Adrenal gland (tissue), 12 donors: ENCODE measurements around the gene BCAS3. TPM values are rescaled to one million over a fixed set of nuclear protein-coding genes. Genes with fewer than 3 reads are reported as not detected.

Source experiments
- DNase-seq, 7 donors: peaks; one replicate each; pipeline ENCODE4 v3.0.0-alpha.2; 2019 to 2020
- H3K27ac ChIP-seq, 5 donors: fragments of 200-600 bp; sonication (generic) in 4 of 5; 1 replicate in 3 of 5; 2 replicates in 2 of 5; pipeline versions ENCODE4 v1.5.1 to v1.8.0; 2016 to 2020; ENCODE audit warnings: mild to moderate bottlenecking in 1 of 5
- H3K27me3 ChIP-seq: fragments of 200-600 bp; 2 replicates; pipeline ENCODE4 v1.8.0; 2021
- H3K36me3 ChIP-seq, 2 donors: fragments of 200-600 bp; replicated peaks in 1 of 2; 1 replicate in 1 of 2; 2 replicates in 1 of 2; pipeline versions ENCODE4 v1.5.1 to v1.8.0; 2018 to 2022
- H3K4me1 ChIP-seq, 2 donors: fragments of 200-600 bp; replicated peaks in 1 of 2; 1 replicate in 1 of 2; 2 replicates in 1 of 2; pipeline versions ENCODE4 v1.5.1 to v1.8.0; 2018 to 2021
- H3K4me3 ChIP-seq, 4 donors: fragments of 200-600 bp; sonication (generic) in 3 of 4; one replicate each; pipeline ENCODE4 v1.5.1; 2016 to 2018
- H3K9me3 ChIP-seq, 3 donors: fragments of 200-600 bp; sonication (generic) in 1 of 3; replicated peaks in 1 of 3; 1 replicate in 2 of 3; 2 replicates in 1 of 3; pipeline versions ENCODE4 v1.5.1 to v1.8.0; 2016 to 2021
- POLR2A ChIP-seq, 2 donors: fragments of 450-650 bp; IDR thresholded peaks; one replicate each; pipeline ENCODE4 v1.6.1; 2017; ENCODE audit warnings: antibody characterized with exemption in 2 of 2, mild to moderate bottlenecking in 2 of 2, moderate library complexity in 1 of 2
- WGBS, 4 donors: extraction: QIAGEN DNeasy Blood & Tissue Kit in 2 of 4; methylation state at CpG; one replicate each; pipeline versions ENCODE4 v1.1.5 to v1.1.7; 2013 to 2017; 5-methylcytosine and 5-hydroxymethylcytosine counted together
- intact Hi-C, 2 donors: fragments of 100-400 bp; cut with DNase I; formaldehyde crosslinking; loops; one replicate each; pipeline versions ENCODE4 v1.14.1 to v1.15.0; 2022 to 2023
- polyA plus RNA-seq, 3 donors: library from polyadenylated mRNA; stranded (reverse); fragments of 200-250 nt in 2 of 3; fragments of 350-450 nt in 1 of 3; fragmentation: Illumina TruSeq in 1 of 3; extraction: RNeasy Lipid Tissue Mini Kit (QIAGEN cat#74804) in 1 of 3; gene quantifications; one replicate each; pipeline ENCODE4 v1.2.3, GENCODE V29; 2013 to 2014
- total RNA-seq, 9 donors: library from RNA; depleted of rRNA in 4 of 9; stranded (reverse); fragments of >200 nt in 4 of 9; fragments of 120-200 nt in 1 of 9; fragmentation: NEBNext Ultra II Directional in 1 of 9; extraction: Animal tissue kit (Norgen Biotek cat#: 25700) in 1 of 9; gene quantifications; one replicate each; pipeline versions ENCODE4 v1.1.0 to v1.2.4, GENCODE V29; 2013 to 2023
- TF ChIP-seq, protein P1 (sequence below), 6 experiments: fragments of 450-650 bp in 4 of 6; fragments of 200-600 bp in 2 of 6; sonication (generic) in 1 of 6; IDR thresholded peaks; 1 replicate in 5 of 6; 2 replicates in 1 of 6; pipeline versions ENCODE4 v1.5.1 to v1.8.0; 2016 to 2021; ENCODE audit warnings: antibody characterized with exemption in 6 of 6, mild to moderate bottlenecking in 2 of 6, moderate library complexity in 1 of 6
- donor health status: healthy with polysubstance abuse.
- donor health status: Bipolar disorder and iron deficiency.
- donor health status: DM: yes; HTN: yes; CAD: no.
- donor health status: DM: no; HTN: no; CAD: no.
- donor health status: DM: no; HTN: no; CAD: no.
- donor health status: DM: yes; HTN: yes; CAD: no.

Gene BCAS3
- total and polyA plus RNA-seq, 12 donors, result 9.4 to 105 (median 29.0) TPM

DNA sequence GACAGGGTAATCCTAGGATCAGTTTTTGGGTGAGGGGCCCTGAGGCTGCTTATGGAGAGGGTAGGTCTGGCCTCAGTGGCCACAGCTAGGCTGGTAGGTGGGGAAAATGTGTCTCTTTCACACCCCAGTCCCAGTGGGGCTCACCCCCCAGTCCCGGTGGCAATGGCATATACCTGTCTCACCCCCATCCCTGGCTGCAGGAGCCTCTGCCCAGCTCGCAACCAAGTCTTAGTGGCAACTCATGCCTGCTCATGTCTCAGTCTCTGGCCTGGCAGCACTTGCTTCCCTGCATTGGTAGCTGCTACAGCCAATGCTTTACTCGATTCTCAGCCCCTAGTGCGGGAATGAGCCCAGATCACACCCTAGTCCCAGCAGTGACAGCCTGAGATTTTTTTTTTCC is 221.5 kb downstream of the BCAS3 start:
- 95 to 100% (median 99%) methylated on average over 3 to 4 of the region's 4 CpGs for WGBS, 4 donors
- Histone ChIP-seq H3K27ac (no peak overlapping the region), H3K36me3 (no peaks in the 10 kb centered on the region), H3K4me3 (no peak overlapping the region), H3K27me3 (no peaks in the 10 kb centered on the region), H3K9me3 (peaks cover 0 to 12% (median 0%) of the 10 kb centered on the region in 3 donors), H3K4me1 (no peaks in the 10 kb centered on the region)
- DNase-seq, result no peak
- intact Hi-C loops, result no loop called here
- TF ChIP-seq, protein P1, sequence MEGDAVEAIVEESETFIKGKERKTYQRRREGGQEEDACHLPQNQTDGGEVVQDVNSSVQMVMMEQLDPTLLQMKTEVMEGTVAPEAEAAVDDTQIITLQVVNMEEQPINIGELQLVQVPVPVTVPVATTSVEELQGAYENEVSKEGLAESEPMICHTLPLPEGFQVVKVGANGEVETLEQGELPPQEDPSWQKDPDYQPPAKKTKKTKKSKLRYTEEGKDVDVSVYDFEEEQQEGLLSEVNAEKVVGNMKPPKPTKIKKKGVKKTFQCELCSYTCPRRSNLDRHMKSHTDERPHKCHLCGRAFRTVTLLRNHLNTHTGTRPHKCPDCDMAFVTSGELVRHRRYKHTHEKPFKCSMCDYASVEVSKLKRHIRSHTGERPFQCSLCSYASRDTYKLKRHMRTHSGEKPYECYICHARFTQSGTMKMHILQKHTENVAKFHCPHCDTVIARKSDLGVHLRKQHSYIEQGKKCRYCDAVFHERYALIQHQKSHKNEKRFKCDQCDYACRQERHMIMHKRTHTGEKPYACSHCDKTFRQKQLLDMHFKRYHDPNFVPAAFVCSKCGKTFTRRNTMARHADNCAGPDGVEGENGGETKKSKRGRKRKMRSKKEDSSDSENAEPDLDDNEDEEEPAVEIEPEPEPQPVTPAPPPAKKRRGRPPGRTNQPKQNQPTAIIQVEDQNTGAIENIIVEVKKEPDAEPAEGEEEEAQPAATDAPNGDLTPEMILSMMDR (IDR thresholded peaks at IDR 0.05), result no peak
- TF ChIP-seq POLR2A (IDR thresholded peaks at IDR 0.05), result no peak

DNA sequence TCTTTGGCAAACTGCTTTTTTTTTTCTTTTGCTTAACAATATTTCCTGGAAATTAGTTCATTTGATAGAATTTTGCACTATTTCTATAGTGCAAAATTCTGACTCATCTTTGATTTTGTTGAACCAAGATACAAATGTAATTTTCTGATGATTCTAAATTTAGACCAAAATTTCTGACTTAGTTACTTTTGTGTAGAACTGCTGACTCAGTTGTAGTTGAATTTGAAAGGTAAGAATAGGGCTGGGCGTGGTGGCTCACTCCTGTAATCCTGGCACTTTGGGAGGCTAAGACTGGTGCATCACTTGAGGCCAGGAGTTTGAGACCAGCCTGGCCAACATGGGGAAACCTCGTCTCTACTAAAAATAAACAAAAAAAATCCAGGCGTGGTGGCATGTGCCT is 223.0 kb downstream of the BCAS3 start:
- no peaks in the 10 kb centered on the region for H3K27me3 ChIP-seq
- no peak overlapping the region for H3K4me3 ChIP-seq
- 87 to 92% (median 91%) methylated on average over 3 of the region's 3 CpGs for WGBS, 4 donors
- intact Hi-C loops, result no loop called here
- no peak overlapping the region for H3K27ac ChIP-seq
- peaks cover 0 to 12% (median 0%) of the 10 kb centered on the region in 3 donors for H3K9me3 ChIP-seq
- no peaks in the 10 kb centered on the region for H3K4me1 ChIP-seq
- DNase-seq, result no peak
- TF ChIP-seq POLR2A (IDR thresholded peaks at IDR 0.05), result no peak
- TF ChIP-seq, protein P1 (IDR thresholded peaks at IDR 0.05), result no peak
- H3K36me3 ChIP-seq, result no peaks in the 10 kb centered on the region

DNA sequence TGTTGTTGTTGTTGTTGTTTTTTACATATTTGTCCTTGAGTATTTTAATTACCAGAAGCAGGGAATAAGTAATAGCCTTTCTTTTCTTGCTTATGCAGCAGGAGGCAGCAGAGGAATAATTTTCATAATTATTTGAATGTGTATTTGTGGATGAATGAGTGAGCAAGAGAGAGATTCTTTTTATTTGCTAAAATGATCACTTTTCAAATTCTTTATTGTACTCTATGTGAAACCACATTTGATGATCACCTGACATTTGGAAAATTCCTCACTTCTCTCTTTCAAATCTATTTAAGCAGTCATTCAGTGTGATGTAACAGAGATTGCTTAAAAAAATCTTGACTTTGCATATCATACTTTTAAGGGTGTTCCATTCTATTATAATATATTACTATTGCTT is 223.6 kb downstream of the BCAS3 start:
- no peak for TF ChIP-seq POLR2A (IDR thresholded peaks at IDR 0.05)
- TF ChIP-seq, protein P1 (IDR thresholded peaks at IDR 0.05), result no peak
- H3K4me1 ChIP-seq, result no peaks in the 10 kb centered on the region
- H3K36me3 ChIP-seq, result no peaks in the 10 kb centered on the region
- H3K4me3 ChIP-seq, result no peak overlapping the region
- DNase-seq, result no peak
- peaks cover 0 to 12% (median 0%) of the 10 kb centered on the region in 3 donors for H3K9me3 ChIP-seq
- H3K27me3 ChIP-seq, result no peaks in the 10 kb centered on the region
- intact Hi-C loops, result no loop called here
- H3K27ac ChIP-seq, result no peak overlapping the region

DNA sequence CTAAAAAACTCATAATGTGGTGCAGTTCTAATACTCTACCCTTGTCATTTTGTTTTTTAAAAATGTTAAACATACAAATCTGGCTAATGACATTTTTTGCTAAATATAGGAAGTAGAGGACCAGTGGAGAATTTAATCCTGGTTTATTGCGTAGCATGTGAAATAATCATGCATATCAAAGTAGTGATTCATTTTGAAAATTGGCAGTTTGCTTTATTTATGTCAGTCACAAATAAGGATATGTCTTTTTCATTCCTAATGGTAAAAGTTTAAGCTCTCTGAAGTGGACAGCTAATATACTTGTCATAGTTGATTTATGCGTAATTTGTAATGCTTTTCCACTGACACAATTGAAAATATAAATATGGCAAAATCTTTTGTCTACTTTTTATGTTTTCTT is 224.2 kb downstream of the BCAS3 start:
- H3K4me3 ChIP-seq, result no peak overlapping the region
- no peak for DNase-seq
- H3K4me1 ChIP-seq, result no peaks in the 10 kb centered on the region
- 74 to 81% (median 78%) methylated on average over 2 of the region's 2 CpGs for WGBS, 4 donors
- H3K27ac ChIP-seq, result no peak overlapping the region
- peaks cover 0 to 8% (median 0%) of the 10 kb centered on the region in 3 donors for H3K9me3 ChIP-seq
- TF ChIP-seq, protein P1 (IDR thresholded peaks at IDR 0.05), result no peak
- TF ChIP-seq POLR2A (IDR thresholded peaks at IDR 0.05), result no peak
- H3K36me3 ChIP-seq, result no peaks in the 10 kb centered on the region
- intact Hi-C loops, result no loop called here
- H3K27me3 ChIP-seq, result no peaks in the 10 kb centered on the region
